ENCODE results near the gene DEFB113.

- TF ChIP-seq CTCF (conservative IDR thresholded peaks at IDR 0.05; ENCODE audit: low read depth, low read length) (no peak), EZH2 (IDR thresholded peaks at IDR 0.05; ENCODE audit: borderline replicate concordance, low read depth, low read length, poor library complexity, severe bottlenecking) (no peak)
Measured at GRCh38 chr6:49966823-49967222, 2.6 kb downstream of the DEFB113 start.
